Activated T-cell treated with anti-CD3 and anti-CD28 coated beads, Interleukin-2, amount 50 U/mL, for 72 hours (primary cell): ENCODE results near the gene RAB17. TPM values are rescaled to one million over a fixed set of nuclear protein-coding genes. Genes with fewer than 3 reads are reported as not detected.
A peak's percentile ranks its signal among the peaks of the same experiment; 100 is the strongest.
"Not testable (repeated sequence)": the region's sequence is repeated elsewhere in the genome, so short reads cannot be mapped to it uniquely, and the experiment has no call there.

ENCODE experiments used
- ATAC-seq, 2 donors: fragments of 150-1000 bp; cut with Tn5 transposase; replicated peaks in 1 of 2; 2 replicates each; pipeline ENCODE4 v1.10.0; 2021; ENCODE audit warnings: moderate library complexity in 2 of 2, mild to moderate bottlenecking in 1 of 2
- DNase-seq, 2 donors: peaks; one replicate each; pipeline ENCODE4 v3.0.0; 2021 to 2022; ENCODE audit warnings: mixed read lengths in 1 of 2
- H3K27ac Mint-ChIP-seq: one replicate; pipeline ENCODE4 v1.8.0; 2022; ENCODE audit warnings: mild to moderate bottlenecking, moderate library complexity, mixed read lengths
- H3K27me3 Mint-ChIP-seq: one replicate; pipeline ENCODE4 v1.8.0; 2022; ENCODE audit warnings: low read depth, mixed read lengths
- H3K36me3 Mint-ChIP-seq, 2 donors: one replicate each; pipeline ENCODE4 v1.8.0; 2022; ENCODE audit warnings: mixed read lengths in 2 of 2, mild to moderate bottlenecking in 1 of 2; ENCODE audit not compliant: insufficient read depth in 2 of 2
- H3K4me1 Mint-ChIP-seq: one replicate; pipeline ENCODE4 v1.8.0; 2022; ENCODE audit warnings: low read depth, mixed read lengths
- H3K4me3 Mint-ChIP-seq, 2 donors: one replicate each; pipeline ENCODE4 v1.8.0; 2022; ENCODE audit warnings: mild to moderate bottlenecking in 2 of 2, mixed read lengths in 2 of 2, moderate library complexity in 2 of 2
- H3K9me3 Mint-ChIP-seq, 2 donors: one replicate each; pipeline ENCODE4 v1.8.0; 2022; ENCODE audit warnings: mixed read lengths in 2 of 2
- total RNA-seq, 2 donors: library from RNA; stranded (reverse); gene quantifications; one replicate each; pipeline ENCODE4 v1.2.3, GENCODE V29; 2022

RAB17 gene
- total RNA-seq, 2 donors from 2014 or later: 0.09 TPM; not detected in 1

- H3K9me3 Mint-ChIP-seq: no peaks in the 10 kb centered on the region
- H3K27ac Mint-ChIP-seq: no peak overlapping the region
- H3K36me3 Mint-ChIP-seq: no peaks in the 10 kb centered on the region
- no peaks in the 10 kb centered on the region for H3K27me3 Mint-ChIP-seq
- ATAC-seq (no peak), DNase-seq (no peak)
- H3K4me3 Mint-ChIP-seq: no peak overlapping the region
- peaks cover 18% of the 10 kb centered on the region for H3K4me1 Mint-ChIP-seq
Measured at GRCh38 chr2:237616373-237616733, 25.8 kb upstream of the RAB17 start.

GRCh38 chr2:237615631-237616249, 25.2 kb upstream of the RAB17 start:
- no peak overlapping the region for H3K27ac Mint-ChIP-seq
- no peaks in the 10 kb centered on the region for H3K36me3 Mint-ChIP-seq
- ATAC-seq (no peak), DNase-seq (no peak)
- no peaks in the 10 kb centered on the region for H3K9me3 Mint-ChIP-seq
- H3K4me3 Mint-ChIP-seq: no peak overlapping the region
- H3K4me1 Mint-ChIP-seq: peaks cover 18% of the 10 kb centered on the region
- no peaks in the 10 kb centered on the region for H3K27me3 Mint-ChIP-seq

GRCh38 chr2:237614151-237614720, 23.7 kb upstream of the RAB17 start:
- H3K4me3 Mint-ChIP-seq: no peak overlapping the region
- no peak overlapping the region for H3K27ac Mint-ChIP-seq
- H3K4me1 Mint-ChIP-seq: peaks cover 18% of the 10 kb centered on the region
- H3K9me3 Mint-ChIP-seq: no peaks in the 10 kb centered on the region
- no peak for ATAC-seq
- no peak for DNase-seq
- H3K27me3 Mint-ChIP-seq: no peaks in the 10 kb centered on the region
- H3K36me3 Mint-ChIP-seq: no peaks in the 10 kb centered on the region

GRCh38 chr2:237613679-237614078, 23.1 kb upstream of the RAB17 start:
- ATAC-seq (no peak), DNase-seq (no peak)
- Mint-ChIP-seq H3K27me3 (no peaks in the 10 kb centered on the region), H3K4me1 (peaks cover 18% of the 10 kb centered on the region), H3K9me3 (no peaks in the 10 kb centered on the region), H3K4me3 (no peak overlapping the region), H3K36me3 (no peaks in the 10 kb centered on the region), H3K27ac (no peak overlapping the region)

GRCh38 chr2:237612527-237613357, 22.2 kb upstream of the RAB17 start:
- Mint-ChIP-seq H3K9me3 (no peaks in the 10 kb centered on the region), H3K27ac (no peak overlapping the region), H3K4me1 (peaks cover 15% of the 10 kb centered on the region), H3K4me3 (no peak overlapping the region), H3K27me3 (no peaks in the 10 kb centered on the region), H3K36me3 (no peaks in the 10 kb centered on the region)
- DNase-seq (no peak), ATAC-seq (no peak)

- not testable (repeated sequence) for ATAC-seq, H3K27me3 Mint-ChIP-seq, H3K9me3 Mint-ChIP-seq, DNase-seq, H3K4me3 Mint-ChIP-seq, H3K36me3 Mint-ChIP-seq, H3K27ac Mint-ChIP-seq
- H3K4me1 Mint-ChIP-seq: peaks cover 19% of the 10 kb centered on the region
Measured at GRCh38 chr2:237606522-237606921, 16.0 kb upstream of the RAB17 start.

- Mint-ChIP-seq H3K27me3 (no peaks in the 10 kb centered on the region), H3K36me3 (no peaks in the 10 kb centered on the region), H3K4me3 (no peak overlapping the region), H3K27ac (peak overlapping the region; percentile 47), H3K4me1 (peaks cover 19% of the 10 kb centered on the region), H3K9me3 (no peaks in the 10 kb centered on the region)
- no peak for ATAC-seq
- DNase-seq: no peak
Measured at GRCh38 chr2:237604960-237605359, 14.4 kb upstream of the RAB17 start.

GRCh38 chr2:237604391-237604790, 13.9 kb upstream of the RAB17 start:
- Mint-ChIP-seq H3K27ac (no peak overlapping the region), H3K9me3 (no peaks in the 10 kb centered on the region), H3K4me1 (peaks cover 19% of the 10 kb centered on the region), H3K4me3 (peak overlapping the region in 1 of 2 donors; percentile 62), H3K36me3 (no peaks in the 10 kb centered on the region), H3K27me3 (no peaks in the 10 kb centered on the region)
- ATAC-seq (no peak), DNase-seq (no peak)

- DNase-seq (peak; percentile 19 to 50), ATAC-seq (peak; percentile 90 to 98)
- Mint-ChIP-seq H3K4me1 (peaks cover 19% of the 10 kb centered on the region), H3K27ac (peak overlapping the region; percentile 23), H3K4me3 (peak overlapping the region; percentile 48 to 62), H3K36me3 (no peaks in the 10 kb centered on the region), H3K9me3 (no peaks in the 10 kb centered on the region), H3K27me3 (no peaks in the 10 kb centered on the region)
Measured at GRCh38 chr2:237603718-237604362, 13.3 kb upstream of the RAB17 start.

- no peaks in the 10 kb centered on the region for H3K36me3 Mint-ChIP-seq
- H3K4me1 Mint-ChIP-seq: peaks cover 25% of the 10 kb centered on the region
- H3K9me3 Mint-ChIP-seq: no peaks in the 10 kb centered on the region
- ATAC-seq (no peak), DNase-seq (no peak)
- H3K4me3 Mint-ChIP-seq: peak overlapping the region; percentile 48 to 62
- no peaks in the 10 kb centered on the region for H3K27me3 Mint-ChIP-seq
- H3K27ac Mint-ChIP-seq: peak overlapping the region; percentile 23
Measured at GRCh38 chr2:237603049-237603717, 12.6 kb upstream of the RAB17 start.

- no peaks in the 10 kb centered on the region for H3K9me3 Mint-ChIP-seq
Measured at GRCh38 chr2:237602409-237602808, 11.9 kb upstream of the RAB17 start.

GRCh38 chr2:237601453-237602116, 11.1 kb upstream of the RAB17 start:
- Mint-ChIP-seq H3K4me1 (peaks cover 25% of the 10 kb centered on the region), H3K9me3 (no peaks in the 10 kb centered on the region), H3K36me3 (no peaks in the 10 kb centered on the region), H3K4me3 (no peak overlapping the region), H3K27me3 (no peaks in the 10 kb centered on the region), H3K27ac (no peak overlapping the region)
- DNase-seq (no peak), ATAC-seq (no peak)

More at GRCh38 chr2:237602409-237602808, 11.9 kb upstream of the RAB17 start:
- Mint-ChIP-seq H3K4me3 (no peak overlapping the region), H3K36me3 (no peaks in the 10 kb centered on the region), H3K27me3 (no peaks in the 10 kb centered on the region), H3K27ac (peak overlapping the region; percentile 42), H3K4me1 (peaks cover 25% of the 10 kb centered on the region)
- no peak for ATAC-seq
- no peak for DNase-seq
